ENCODE results near the gene TF. TPM values are rescaled to one million over a fixed set of nuclear protein-coding genes. Genes with fewer than 3 reads are reported as not detected.

TF gene
- 10 to 100 TPM in 1 of 4 donors, 1 to 10 TPM in 3; 1.4 to 11.4 (median 6.0) TPM for total RNA-seq

DNA sequence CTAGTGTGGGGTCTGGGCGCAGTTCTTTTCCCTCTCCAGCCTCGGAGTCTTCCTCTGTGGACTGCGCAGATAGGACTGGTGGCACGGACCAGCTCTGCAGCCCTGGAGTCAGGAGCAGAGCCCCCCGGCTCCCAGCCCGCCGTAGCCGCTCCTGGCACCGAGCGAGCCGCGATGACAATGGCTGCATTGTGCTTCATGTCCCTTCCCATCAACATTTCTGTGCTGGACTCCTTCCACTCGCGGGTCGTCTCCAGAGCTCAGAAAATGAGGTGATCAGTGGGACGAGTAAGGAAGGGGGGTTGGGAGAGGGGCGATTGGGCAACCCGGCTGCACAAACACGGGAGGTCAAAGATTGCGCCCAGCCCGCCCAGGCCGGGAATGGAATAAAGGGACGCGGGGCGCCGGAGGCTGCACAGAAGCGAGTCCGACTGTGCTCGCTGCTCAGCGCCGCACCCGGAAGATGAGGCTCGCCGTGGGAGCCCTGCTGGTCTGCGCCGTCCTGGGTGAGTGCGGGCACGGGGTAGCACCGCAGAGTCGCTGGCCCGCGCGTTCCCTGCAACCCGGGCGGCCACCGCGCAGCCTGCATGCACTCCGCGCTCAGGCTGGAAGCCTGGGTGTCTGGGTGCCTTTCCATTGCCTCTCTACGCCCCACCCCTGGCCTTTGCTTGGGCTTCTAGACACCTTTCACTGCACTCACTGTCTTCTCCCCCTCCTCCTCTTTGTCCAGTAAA, at the start of gene TF:
Gene TF, plus strand, starts transcription at position 413 of the 731 bp plus-strand sequence. Its CDS starts 48 bp downstream, at position 461.
- H3K4me3 ChIP-seq = peak within 1 kb of the TSS in 2 of 4 donors; percentile 11 to 31
- no peaks in the 10 kb centered on the region for H3K36me3 ChIP-seq
- no peaks in the 10 kb centered on the region for H3K9me3 ChIP-seq
- peaks cover 0 to 12% of the 10 kb centered on the region in 2 donors for H3K27me3 ChIP-seq
- TF ChIP-seq, protein P1, sequence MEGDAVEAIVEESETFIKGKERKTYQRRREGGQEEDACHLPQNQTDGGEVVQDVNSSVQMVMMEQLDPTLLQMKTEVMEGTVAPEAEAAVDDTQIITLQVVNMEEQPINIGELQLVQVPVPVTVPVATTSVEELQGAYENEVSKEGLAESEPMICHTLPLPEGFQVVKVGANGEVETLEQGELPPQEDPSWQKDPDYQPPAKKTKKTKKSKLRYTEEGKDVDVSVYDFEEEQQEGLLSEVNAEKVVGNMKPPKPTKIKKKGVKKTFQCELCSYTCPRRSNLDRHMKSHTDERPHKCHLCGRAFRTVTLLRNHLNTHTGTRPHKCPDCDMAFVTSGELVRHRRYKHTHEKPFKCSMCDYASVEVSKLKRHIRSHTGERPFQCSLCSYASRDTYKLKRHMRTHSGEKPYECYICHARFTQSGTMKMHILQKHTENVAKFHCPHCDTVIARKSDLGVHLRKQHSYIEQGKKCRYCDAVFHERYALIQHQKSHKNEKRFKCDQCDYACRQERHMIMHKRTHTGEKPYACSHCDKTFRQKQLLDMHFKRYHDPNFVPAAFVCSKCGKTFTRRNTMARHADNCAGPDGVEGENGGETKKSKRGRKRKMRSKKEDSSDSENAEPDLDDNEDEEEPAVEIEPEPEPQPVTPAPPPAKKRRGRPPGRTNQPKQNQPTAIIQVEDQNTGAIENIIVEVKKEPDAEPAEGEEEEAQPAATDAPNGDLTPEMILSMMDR (IDR thresholded peaks at IDR 0.05) = no peak
- TF ChIP-seq POLR2A (IDR thresholded peaks at IDR 0.05) (no peak), EP300 (IDR thresholded peaks at IDR 0.05) (no peak)
- no peak within 1 kb of the TSS for H3K27ac ChIP-seq
- WGBS, 2 donors = 11 to 12% methylated on average over 44 to 50 of the region's 50 CpGs
- no peak for DNase-seq (ENCODE audit: low spot score in 2 of 2)
- peaks cover 0 to 8% (median 5%) of the 10 kb centered on the region in 4 donors for H3K4me1 ChIP-seq

DNA sequence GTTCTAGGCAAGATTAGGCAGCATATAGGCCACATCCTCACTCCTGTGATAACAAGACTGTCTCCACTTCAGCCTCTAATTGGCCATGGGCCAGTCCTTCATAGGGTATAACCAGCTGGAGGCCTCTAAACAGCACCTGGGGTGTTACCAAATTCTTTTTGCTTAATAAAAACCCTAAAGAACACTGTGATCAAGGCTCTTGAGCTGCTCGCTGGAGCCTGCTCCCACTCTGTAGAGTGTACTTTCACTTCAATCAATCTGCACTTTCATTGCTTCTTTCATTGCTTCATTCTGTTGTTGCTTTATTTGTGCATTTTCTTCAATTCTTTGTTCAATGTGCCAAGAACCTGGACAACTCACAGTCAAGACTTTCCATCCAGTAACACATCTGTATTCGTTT, 48.2 kb upstream of the TF start:
- no peak for DNase-seq (ENCODE audit: low spot score in 2 of 2)
- H3K36me3 ChIP-seq = no peaks in the 10 kb centered on the region
- H3K4me1 ChIP-seq = no peaks in the 10 kb centered on the region
- H3K9me3 ChIP-seq = no peaks in the 10 kb centered on the region
- TF ChIP-seq POLR2A (IDR thresholded peaks at IDR 0.05) = no peak
- TF ChIP-seq, protein P1 (IDR thresholded peaks at IDR 0.05) = no peak
- TF ChIP-seq EP300 (IDR thresholded peaks at IDR 0.05) = no peak
- 86 to 88% methylated on average over 2 of the region's 2 CpGs for WGBS, 2 donors
- no peaks in the 10 kb centered on the region for H3K27me3 ChIP-seq
- H3K27ac ChIP-seq = no peak overlapping the region
- H3K4me3 ChIP-seq = no peak overlapping the region

DNA sequence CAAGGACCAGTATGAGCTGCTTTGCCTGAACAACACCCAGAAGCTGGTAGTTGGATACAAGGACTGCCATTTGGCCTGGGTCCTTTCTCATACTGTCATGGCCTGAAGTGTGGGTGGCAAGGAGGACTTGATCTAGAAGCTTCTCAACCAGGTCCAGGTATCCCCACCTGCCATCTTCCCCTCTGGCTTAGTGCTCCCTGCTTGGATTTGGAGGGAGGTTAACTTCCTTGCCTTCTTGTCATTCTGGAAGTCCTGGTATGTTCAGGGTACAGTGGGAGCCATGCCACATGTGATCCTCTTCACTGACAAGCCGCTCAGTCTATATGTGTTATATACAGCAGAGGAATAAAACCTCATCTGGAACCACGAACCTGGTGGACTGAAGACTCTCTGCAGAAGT, 46.7 kb upstream of the TF start:
- Histone ChIP-seq H3K4me1 (no peaks in the 10 kb centered on the region), H3K36me3 (no peaks in the 10 kb centered on the region), H3K4me3 (no peak overlapping the region), H3K9me3 (no peaks in the 10 kb centered on the region), H3K27me3 (no peaks in the 10 kb centered on the region), H3K27ac (no peak overlapping the region)
- DNase-seq (ENCODE audit: low spot score in 2 of 2) = no peak
- 69 to 70% methylated on average over 2 of the region's 2 CpGs for WGBS, 2 donors
- TF ChIP-seq EP300 (IDR thresholded peaks at IDR 0.05) (no peak), POLR2A (IDR thresholded peaks at IDR 0.05) (no peak)
- TF ChIP-seq, protein P1 (IDR thresholded peaks at IDR 0.05) = no peak

DNA sequence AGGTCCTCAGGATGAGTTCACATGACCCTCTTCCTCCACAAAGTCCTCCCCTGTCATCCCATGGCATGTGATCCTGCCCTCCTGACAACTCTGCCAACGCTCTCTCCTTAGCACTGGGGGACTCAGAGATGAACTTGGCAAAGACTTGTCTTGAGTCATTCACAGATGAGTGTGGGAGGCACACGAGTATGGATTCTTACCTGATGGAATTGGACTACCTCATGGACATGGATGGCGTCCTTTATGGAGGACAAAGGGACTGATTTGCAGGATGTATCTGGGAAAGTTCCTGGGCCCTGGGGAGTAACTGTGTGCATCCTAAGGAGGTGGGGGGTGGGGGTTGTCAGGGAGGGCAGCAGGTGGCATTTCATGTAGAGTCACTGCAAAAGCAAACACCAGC, 46.3 kb upstream of the TF start:
- Histone ChIP-seq H3K9me3 (no peaks in the 10 kb centered on the region), H3K4me3 (no peak overlapping the region), H3K27ac (no peak overlapping the region), H3K4me1 (no peaks in the 10 kb centered on the region), H3K36me3 (no peaks in the 10 kb centered on the region), H3K27me3 (no peaks in the 10 kb centered on the region)
- TF ChIP-seq, protein P1 (IDR thresholded peaks at IDR 0.05) = no peak
- TF ChIP-seq EP300 (IDR thresholded peaks at IDR 0.05) (no peak), POLR2A (IDR thresholded peaks at IDR 0.05) (no peak)
- WGBS, 2 donors = 90 to 98% methylated on average over 3 of the region's 3 CpGs
- no peak for DNase-seq (ENCODE audit: low spot score in 2 of 2)

DNA sequence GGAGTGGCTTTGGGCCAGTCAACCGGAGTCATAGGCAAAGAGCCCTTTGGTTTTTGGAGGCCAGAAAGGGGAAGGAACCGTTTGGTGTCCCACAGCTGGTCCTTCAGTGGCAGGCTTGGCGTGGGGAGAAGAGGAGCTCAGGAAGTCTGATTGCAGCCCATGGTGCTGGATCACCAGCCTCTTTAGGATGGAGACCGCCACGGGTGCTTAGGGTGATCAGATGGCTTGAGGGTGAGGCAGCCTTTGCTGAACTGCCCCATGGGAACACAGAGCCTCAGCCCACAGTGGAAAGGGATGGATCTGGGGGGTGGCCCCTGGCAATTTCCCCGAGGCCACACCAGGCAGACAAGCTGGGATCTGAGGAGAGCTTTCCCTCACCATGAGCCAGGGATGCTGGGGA, 45.8 kb upstream of the TF start:
- Histone ChIP-seq H3K27ac (no peak overlapping the region), H3K9me3 (no peaks in the 10 kb centered on the region), H3K36me3 (no peaks in the 10 kb centered on the region), H3K4me1 (no peaks in the 10 kb centered on the region), H3K4me3 (no peak overlapping the region), H3K27me3 (no peaks in the 10 kb centered on the region)
- WGBS, 2 donors = 78 to 87% methylated on average over 6 of the region's 6 CpGs
- TF ChIP-seq, protein P1 (IDR thresholded peaks at IDR 0.05) = no peak
- TF ChIP-seq EP300 (IDR thresholded peaks at IDR 0.05) (no peak), POLR2A (IDR thresholded peaks at IDR 0.05) (no peak)
- DNase-seq (ENCODE audit: low spot score in 2 of 2) = no peak
